HepG2 (cell line): ENCODE results near the gene OPN3. TPM values are rescaled to one million over a fixed set of nuclear protein-coding genes. Genes with fewer than 3 reads are reported as not detected.

Experiments
- ATAC-seq: fragments of 200-7000 bp; cut with Tn5 transposase; 3 replicates; pipeline ENCODE4 v1.9.1; 2020; ENCODE audit warnings: mild to moderate bottlenecking, moderate library complexity
- BruUV-seq: library from RNA; stranded (reverse); fragments of 400-500 nt; replicated peaks from 2 replicates; lab custom pipeline; 2021; lab: Mats Ljungman, UMichigan
- CTCF ChIA-PET: fragments of 300-600 bp; formaldehyde crosslinking; extraction: SDS; loops from one replicate; lab custom pipeline; 2021; ENCODE audit warnings: low total read pairs, inconsistent platforms, low intra/inter-chr PET ratio; lab: Yijun Ruan, JAX
- POLR2A ChIA-PET: fragments of 350-600 bp; sonication (Branson Sonifier 250); formaldehyde crosslinking; loops from one replicate; lab custom pipeline; 2020; ENCODE audit warnings: antibody characterized with exemption, inconsistent platforms; lab: Yijun Ruan, JAX
- DNase-seq: peaks from one replicate; pipeline ENCODE4 v3.0.0-alpha.2; 2015; ENCODE audit warnings: low spot score
- FAIRE-seq: peaks from 3 replicates; lab custom pipeline; 2011; peaks lifted over from hg19 to GRCh38; lab: Jason Lieb, UNC
- H2AFZ ChIP-seq: one replicate; pipeline ENCODE4 v1.6.1; 2011; ENCODE audit warnings: low read length, inconsistent platforms
- H3K27ac ChIP-seq: fragments of 300-600 bp; 3 replicates; pipeline ENCODE4 v1.8.0; 2011; ENCODE audit warnings: mixed run types, mild to moderate bottlenecking, mixed read lengths, low read length, inconsistent platforms; ENCODE audit not compliant: insufficient read depth; ENCODE audit errors: extremely low read length
- H3K27me3 ChIP-seq, 2 experiments: fragments of 200-600 bp in 1 of 2; 2 replicates in 1 of 2; 3 replicates in 1 of 2; pipeline versions ENCODE4 v1.6.0 to v1.8.0; 2011; ENCODE audit warnings: low read length in 2 of 2, mild to moderate bottlenecking in 2 of 2, moderate library complexity in 2 of 2, inconsistent platforms in 1 of 2; ENCODE audit not compliant: insufficient read depth in 2 of 2, control insufficient read depth in 1 of 2
- H3K36me3 ChIP-seq, 2 experiments: fragments of 200-600 bp in 1 of 2; replicated peaks in 1 of 2; 2 replicates in 1 of 2; 3 replicates in 1 of 2; pipeline versions ENCODE4 v1.5.1 to v1.8.0; 2011; ENCODE audit warnings: low read length in 2 of 2, inconsistent platforms in 1 of 2; ENCODE audit not compliant: insufficient read depth in 2 of 2, control insufficient read depth in 1 of 2
- H3K4me1 ChIP-seq: 2 replicates; pipeline ENCODE4 v1.5.1; 2012; ENCODE audit warnings: low read length, inconsistent platforms; ENCODE audit not compliant: insufficient read depth
- H3K4me2 ChIP-seq: 2 replicates; pipeline ENCODE4 v1.6.0; 2011; ENCODE audit warnings: low read depth, low read length, inconsistent platforms
- H3K4me3 ChIP-seq, 3 experiments: fragments of 200-600 bp in 1 of 3; sonication (generic), shearing (Covaris generic) in 1 of 3; replicated peaks in 1 of 3; 2 replicates each; pipeline ENCODE4 v1.5.1; 2011 to 2016; ENCODE audit warnings: low read length in 3 of 3, inconsistent platforms in 2 of 3, low read depth in 2 of 3, mild to moderate bottlenecking in 2 of 3, control low read depth in 1 of 3, mixed read lengths in 1 of 3; ENCODE audit not compliant: insufficient read depth in 1 of 3
- H3K79me2 ChIP-seq: one replicate; pipeline ENCODE4 v1.6.1; 2011; ENCODE audit warnings: low read length, inconsistent platforms; ENCODE audit not compliant: insufficient read depth
- H3K9ac ChIP-seq: 2 replicates; pipeline ENCODE4 v1.6.0; 2011; ENCODE audit warnings: mild to moderate bottlenecking, low read depth, low read length, inconsistent platforms; ENCODE audit not compliant: insufficient read depth
- H3K9me3 ChIP-seq: 2 replicates; pipeline ENCODE4 v1.5.1; 2012; ENCODE audit warnings: mild to moderate bottlenecking, low read length
- H4K20me1 ChIP-seq: 2 replicates; pipeline ENCODE4 v1.6.0; 2011; ENCODE audit warnings: inconsistent platforms, mild to moderate bottlenecking, low read length, moderate library complexity; ENCODE audit not compliant: insufficient read depth
- ATF7-NPFF ChIP-seq: sonication (generic); formaldehyde crosslinking; IDR thresholded peaks from 2 replicates; pipeline ENCODE4 v1.8.1; 2023; ENCODE audit warnings: mild to moderate bottlenecking, low read depth, missing genetic modification reagents, moderate library complexity
- HNF4G ChIP-seq, 2 experiments: sonication (generic) in 1 of 2; formaldehyde crosslinking in 1 of 2; IDR thresholded peaks; 2 replicates each; pipeline versions ENCODE4 v1.4.0 to v1.6.1; 2011 to 2020; ENCODE audit warnings: borderline replicate concordance in 2 of 2, low read depth in 2 of 2, mild to moderate bottlenecking in 2 of 2, low read length in 1 of 2, missing genetic modification reagents in 1 of 2, moderate library complexity in 1 of 2
- KLF16 ChIP-seq, 2 experiments: sonication (generic) in 1 of 2; formaldehyde crosslinking in 1 of 2; IDR thresholded peaks; 2 replicates each; pipeline versions ENCODE4 v1.6.1 to v1.8.0; 2016 to 2023; ENCODE audit warnings: missing genetic modification reagents in 2 of 2, missing compliant biosample characterization in 1 of 2
- POLR2A ChIP-seq, 2 experiments: IDR thresholded peaks; 2 replicates each; pipeline ENCODE4 v1.6.1; 2011; ENCODE audit warnings: low read depth in 2 of 2, low read length in 2 of 2, mild to moderate bottlenecking in 1 of 2, moderate library complexity in 1 of 2; ENCODE audit not compliant: insufficient read depth in 1 of 2
- RAD51 ChIP-seq: fragments of 450-650 bp; IDR thresholded peaks from 2 replicates; pipeline ENCODE4 v1.6.1; 2016; ENCODE audit warnings: borderline replicate concordance
- SALL1 ChIP-seq: sonication (generic); formaldehyde crosslinking; IDR thresholded peaks from 2 replicates; pipeline ENCODE4 v1.8.0; 2022; ENCODE audit warnings: mild to moderate bottlenecking, missing genetic modification reagents
- WIZ ChIP-seq: sonication (generic); formaldehyde crosslinking; IDR thresholded peaks from 2 replicates; pipeline ENCODE4 v1.5.1; 2020; ENCODE audit warnings: mild to moderate bottlenecking, missing genetic modification reagents
- ZNF768 ChIP-seq: sonication (generic); formaldehyde crosslinking; IDR thresholded peaks from 2 replicates; pipeline ENCODE4 v1.4.0; 2020; ENCODE audit warnings: missing genetic modification reagents
- WGBS: methylation state at CpG from one replicate; pipeline ENCODE4 v1.1.6; 2017; ENCODE audit warnings: low lambda C conversion rate; 5-methylcytosine and 5-hydroxymethylcytosine counted together
- in situ Hi-C: cut with HindIII; loops from 2 replicates; pipeline ENCODE4 v1.10.0; 2017; ENCODE audit warnings: low pct_unique_long_range_greater_than_20kb; ENCODE audit not compliant: extremely low pct_ligation_motif_present
- intact Hi-C: fragments of 100-400 bp; cut with micrococcal nuclease; formaldehyde crosslinking; loops from one replicate; pipeline ENCODE4 v1.10.0; 2022; ENCODE audit not compliant: unreplicated experiment
- polyA plus RNA-seq, 8 experiments: library from polyadenylated mRNA; depleted of rRNA in 3 of 8; stranded (reverse) in 7 of 8; unstranded in 1 of 8; fragments of >200 nt; fragmentation: Illumina TruSeq in 4 of 8; extraction: Trizol in 4 of 8; gene quantifications; 2 replicates each; pipeline versions ENCODE4 v1.2.1 to v1.2.3, GENCODE V29; 2011 to 2016; ENCODE audit warnings: low read depth in 4 of 8, missing spikeins in 1 of 8, mixed read lengths in 1 of 8; ENCODE audit not compliant: insufficient read depth in 1 of 8
- total RNA-seq, 5 experiments: library from RNA; depleted of rRNA; stranded (reverse); fragments of >200 nt; fragmentation: Illumina TruSeq; extraction: Trizol; gene quantifications; 2 replicates each; pipeline ENCODE4 v1.2.3, GENCODE V29; 2016; ENCODE audit warnings: low read depth in 1 of 5
- TF ChIP-seq, protein P1 (sequence below): sonication (generic); formaldehyde crosslinking; conservative IDR thresholded peaks from 2 replicates; pipeline ENCODE4 v1.8.0; 2022; ENCODE audit warnings: missing genetic modification reagents
- TF ChIP-seq, protein P2 (sequence below): conservative IDR thresholded peaks from 2 replicates; pipeline ENCODE4 v1.6.1; 2018; ENCODE audit warnings: missing genetic modification reagents
- TF ChIP-seq, protein P3 (sequence below): sonication (generic); formaldehyde crosslinking; IDR thresholded peaks from 2 replicates; pipeline ENCODE4 v1.5.1; 2020; ENCODE audit warnings: mild to moderate bottlenecking, missing genetic modification reagents
- TF ChIP-seq, protein P4 (sequence below): IDR thresholded peaks from 2 replicates; pipeline ENCODE4 v1.6.1; 2012; ENCODE audit warnings: inconsistent platforms
- TF ChIP-seq, protein P5 (sequence below): sonication (generic); formaldehyde crosslinking; IDR thresholded peaks from 2 replicates; pipeline ENCODE4 v1.5.0; 2020; ENCODE audit warnings: mild to moderate bottlenecking, missing genetic modification reagents

The OPN3 gene
- total and polyA plus RNA-seq, 2 of the 13 experiments (the other 11 are each of a cell fraction or from before 2014, with no cell fraction given): 17.4 to 23.0 TPM

DNA sequence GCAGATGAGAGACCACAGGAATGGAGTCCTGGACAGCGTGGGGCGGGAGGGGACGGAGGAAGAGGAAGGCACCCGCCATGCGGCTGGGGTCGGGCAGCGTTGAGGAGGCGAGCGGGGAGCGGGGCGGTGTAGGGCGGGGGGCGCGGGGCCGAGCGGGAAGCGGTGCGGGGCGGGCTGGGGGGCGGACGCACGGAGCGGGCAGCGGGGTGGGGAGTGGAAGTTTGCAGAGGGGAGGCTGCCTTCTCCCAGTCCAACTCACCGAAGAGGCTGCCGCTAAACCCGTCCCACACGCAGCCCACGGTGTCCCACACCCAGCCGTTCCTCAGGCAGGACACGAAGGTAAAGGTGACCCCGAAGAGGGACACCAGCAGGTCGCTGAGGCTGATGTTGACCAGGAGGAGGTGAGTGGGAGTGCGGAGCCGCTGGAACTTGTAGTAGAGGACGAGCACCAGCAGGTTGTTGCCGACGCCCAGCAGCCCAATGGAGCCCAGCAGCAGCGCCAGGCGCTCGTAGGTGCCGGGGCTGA is 483 bp downstream of the OPN3 start:
- ATAC-seq (peak; percentile 57), FAIRE-seq (no peak), DNase-seq (peak; percentile 38)
- H2AFZ ChIP-seq: no peak overlapping the region
- no peaks in the 10 kb centered on the region; a peak in 1 of 5 replicates for H3K27me3 ChIP-seq
- peaks cover 47% of the 10 kb centered on the region for H3K4me1 ChIP-seq
- H3K9me3 ChIP-seq: no peaks in the 10 kb centered on the region
- CTCF ChIA-PET: interaction anchor here (1.0 kb wide), 1 partner anchor 29 kb away, joined by 3 read pairs; no protein-coding TSS in a partner anchor
- no TSS peak for BruUV-seq
- H3K9ac ChIP-seq: peak overlapping the region; percentile 96
- H3K4me2 ChIP-seq: peak overlapping the region; percentile 82
- H3K79me2 ChIP-seq: peaks cover 24% of the 10 kb centered on the region
- POLR2A ChIA-PET: interaction anchor here (1.0 to 2.2 kb wide), 5 partner anchors 12 to 208 kb away, joined by 4 to 11 read pairs (median 7); partner anchors contain the start of genes EXO1 and FH
- peak overlapping the region; percentile 85 to 100 (median 99) for H3K4me3 ChIP-seq
- peak overlapping the region; percentile 91 for H3K27ac ChIP-seq
- WGBS: 2% methylated on average over 11 of the region's 42 CpGs
- intact Hi-C loops (loop anchor here (1.0 kb wide), 2 partner anchors 24 to 121 kb away; no protein-coding TSS in a partner anchor), in situ Hi-C loops (loop anchor here (10.0 kb wide), 1 partner anchor 115 kb away; no protein-coding TSS in a partner anchor)
- peaks cover 0 to 12% of the 10 kb centered on the region in 2 experiments; a peak in 4 of 5 replicates for H3K36me3 ChIP-seq
- H4K20me1 ChIP-seq: peaks cover 6% of the 10 kb centered on the region; the same call in 1 of the 2 replicates
- TF ChIP-seq HNF4G (IDR thresholded peaks at IDR 0.05; ENCODE audit: borderline replicate concordance, low read depth, low read length) (no peak), HNF4G (CRISPR knock-in tag; IDR thresholded peaks at IDR 0.05; ENCODE audit: borderline replicate concordance, low read depth) (no peak), ATF7-NPFF (CRISPR knock-in tag) (0 out of 2 replicates have a peak, but pooled peaks have one; percentile 17), ZNF768 (CRISPR knock-in tag) (0 out of 2 replicates have a peak, but pooled peaks have one; percentile 10), POLR2A (IDR thresholded peaks at IDR 0.05; ENCODE audit: insufficient read depth in 1 of 2, low read depth in 2 of 2, low read length in 2 of 2) (peak in 1 of 2 experiments; percentile 53; a peak in 1 of 4 replicates), KLF16 (CRISPR knock-in tag; IDR thresholded peaks at IDR 0.05) (0 out of 4 replicates have a peak, but pooled peaks of 1 of the 2 experiments have one; percentile 5), WIZ (CRISPR knock-in tag) (no peak), SALL1 (CRISPR knock-in tag) (0 out of 2 replicates have a peak, but pooled peaks have one; percentile 14), RAD51 (no peak)
- TF ChIP-seq, protein P1, sequence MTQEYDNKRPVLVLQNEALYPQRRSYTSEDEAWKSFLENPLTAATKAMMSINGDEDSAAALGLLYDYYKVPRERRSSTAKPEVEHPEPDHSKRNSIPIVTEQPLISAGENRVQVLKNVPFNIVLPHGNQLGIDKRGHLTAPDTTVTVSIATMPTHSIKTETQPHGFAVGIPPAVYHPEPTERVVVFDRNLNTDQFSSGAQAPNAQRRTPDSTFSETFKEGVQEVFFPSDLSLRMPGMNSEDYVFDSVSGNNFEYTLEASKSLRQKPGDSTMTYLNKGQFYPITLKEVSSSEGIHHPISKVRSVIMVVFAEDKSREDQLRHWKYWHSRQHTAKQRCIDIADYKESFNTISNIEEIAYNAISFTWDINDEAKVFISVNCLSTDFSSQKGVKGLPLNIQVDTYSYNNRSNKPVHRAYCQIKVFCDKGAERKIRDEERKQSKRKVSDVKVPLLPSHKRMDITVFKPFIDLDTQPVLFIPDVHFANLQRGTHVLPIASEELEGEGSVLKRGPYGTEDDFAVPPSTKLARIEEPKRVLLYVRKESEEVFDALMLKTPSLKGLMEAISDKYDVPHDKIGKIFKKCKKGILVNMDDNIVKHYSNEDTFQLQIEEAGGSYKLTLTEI (CRISPR knock-in tag): no peak
- TF ChIP-seq, protein P2, sequence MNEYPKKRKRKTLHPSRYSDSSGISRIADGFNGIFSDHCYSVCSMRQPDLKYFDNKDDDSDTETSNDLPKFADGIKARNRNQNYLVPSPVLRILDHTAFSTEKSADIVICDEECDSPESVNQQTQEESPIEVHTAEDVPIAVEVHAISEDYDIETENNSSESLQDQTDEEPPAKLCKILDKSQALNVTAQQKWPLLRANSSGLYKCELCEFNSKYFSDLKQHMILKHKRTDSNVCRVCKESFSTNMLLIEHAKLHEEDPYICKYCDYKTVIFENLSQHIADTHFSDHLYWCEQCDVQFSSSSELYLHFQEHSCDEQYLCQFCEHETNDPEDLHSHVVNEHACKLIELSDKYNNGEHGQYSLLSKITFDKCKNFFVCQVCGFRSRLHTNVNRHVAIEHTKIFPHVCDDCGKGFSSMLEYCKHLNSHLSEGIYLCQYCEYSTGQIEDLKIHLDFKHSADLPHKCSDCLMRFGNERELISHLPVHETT (CRISPR knock-in tag): 0 out of 2 replicates have a peak, but pooled peaks have one; percentile 14
- TF ChIP-seq, protein P3, sequence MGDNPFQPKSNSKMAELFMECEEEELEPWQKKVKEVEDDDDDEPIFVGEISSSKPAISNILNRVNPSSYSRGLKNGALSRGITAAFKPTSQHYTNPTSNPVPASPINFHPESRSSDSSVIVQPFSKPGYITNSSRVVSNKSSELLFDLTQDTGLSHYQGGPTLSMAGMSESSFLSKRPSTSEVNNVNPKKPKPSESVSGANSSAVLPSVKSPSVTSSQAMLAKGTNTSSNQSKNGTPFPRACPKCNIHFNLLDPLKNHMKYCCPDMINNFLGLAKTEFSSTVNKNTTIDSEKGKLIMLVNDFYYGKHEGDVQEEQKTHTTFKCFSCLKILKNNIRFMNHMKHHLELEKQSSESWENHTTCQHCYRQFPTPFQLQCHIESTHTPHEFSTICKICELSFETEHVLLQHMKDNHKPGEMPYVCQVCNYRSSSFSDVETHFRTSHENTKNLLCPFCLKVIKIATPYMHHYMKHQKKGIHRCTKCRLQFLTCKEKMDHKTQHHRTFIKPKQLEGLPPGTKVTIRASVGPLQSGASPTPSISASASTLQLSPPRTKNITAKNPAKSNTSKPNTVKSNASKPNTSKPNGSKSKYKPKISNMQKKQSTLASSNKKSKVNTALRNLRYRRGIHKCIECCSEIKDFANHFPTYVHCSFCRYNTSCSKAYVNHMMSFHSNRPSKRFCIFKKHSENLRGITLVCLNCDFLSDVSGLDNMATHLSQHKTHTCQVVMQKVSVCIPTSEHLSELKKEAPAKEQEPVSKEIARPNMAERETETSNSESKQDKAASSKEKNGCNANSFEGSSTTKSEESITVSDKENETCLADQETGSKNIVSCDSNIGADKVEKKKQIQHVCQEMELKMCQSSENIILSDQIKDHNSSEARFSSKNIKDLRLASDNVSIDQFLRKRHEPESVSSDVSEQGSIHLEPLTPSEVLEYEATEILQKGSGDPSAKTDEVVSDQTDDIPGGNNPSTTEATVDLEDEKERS (CRISPR knock-in tag): no peak
- TF ChIP-seq, protein P4, sequence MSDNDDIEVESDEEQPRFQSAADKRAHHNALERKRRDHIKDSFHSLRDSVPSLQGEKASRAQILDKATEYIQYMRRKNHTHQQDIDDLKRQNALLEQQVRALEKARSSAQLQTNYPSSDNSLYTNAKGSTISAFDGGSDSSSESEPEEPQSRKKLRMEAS: peak; percentile 45; the same call in 1 of the 2 replicates
- TF ChIP-seq, protein P5, sequence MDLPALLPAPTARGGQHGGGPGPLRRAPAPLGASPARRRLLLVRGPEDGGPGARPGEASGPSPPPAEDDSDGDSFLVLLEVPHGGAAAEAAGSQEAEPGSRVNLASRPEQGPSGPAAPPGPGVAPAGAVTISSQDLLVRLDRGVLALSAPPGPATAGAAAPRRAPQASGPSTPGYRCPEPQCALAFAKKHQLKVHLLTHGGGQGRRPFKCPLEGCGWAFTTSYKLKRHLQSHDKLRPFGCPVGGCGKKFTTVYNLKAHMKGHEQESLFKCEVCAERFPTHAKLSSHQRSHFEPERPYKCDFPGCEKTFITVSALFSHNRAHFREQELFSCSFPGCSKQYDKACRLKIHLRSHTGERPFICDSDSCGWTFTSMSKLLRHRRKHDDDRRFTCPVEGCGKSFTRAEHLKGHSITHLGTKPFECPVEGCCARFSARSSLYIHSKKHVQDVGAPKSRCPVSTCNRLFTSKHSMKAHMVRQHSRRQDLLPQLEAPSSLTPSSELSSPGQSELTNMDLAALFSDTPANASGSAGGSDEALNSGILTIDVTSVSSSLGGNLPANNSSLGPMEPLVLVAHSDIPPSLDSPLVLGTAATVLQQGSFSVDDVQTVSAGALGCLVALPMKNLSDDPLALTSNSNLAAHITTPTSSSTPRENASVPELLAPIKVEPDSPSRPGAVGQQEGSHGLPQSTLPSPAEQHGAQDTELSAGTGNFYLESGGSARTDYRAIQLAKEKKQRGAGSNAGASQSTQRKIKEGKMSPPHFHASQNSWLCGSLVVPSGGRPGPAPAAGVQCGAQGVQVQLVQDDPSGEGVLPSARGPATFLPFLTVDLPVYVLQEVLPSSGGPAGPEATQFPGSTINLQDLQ (CRISPR knock-in tag): no peak
